Brain microvascular endothelial cell (primary cell): Measurements from ENCODE around the gene CRABP2.

ENCODE experiments used
- DNase-seq: peaks from one replicate; pipeline ENCODE4 v3.0.0-alpha.2; 2020
- H3K27ac ChIP-seq: fragments of 250-450 bp; sonication (Bioruptor Pico); 2 replicates; pipeline ENCODE4 v1.5.1; 2020; ENCODE audit warnings: mild to moderate bottlenecking, moderate library complexity
- H3K27me3 ChIP-seq: fragments of 250-450 bp; sonication (Bioruptor Pico); replicated peaks from 2 replicates; pipeline ENCODE4 v1.5.1; 2020; ENCODE audit warnings: mild to moderate bottlenecking
- H3K36me3 ChIP-seq: fragments of 250-450 bp; sonication (Bioruptor Pico); replicated peaks from 2 replicates; pipeline ENCODE4 v1.5.1; 2020; ENCODE audit warnings: mild to moderate bottlenecking
- H3K4me3 ChIP-seq: 2 replicates; pipeline ENCODE4 v1.5.1; 2011; ENCODE audit warnings: low read depth, mild to moderate bottlenecking, control low read depth, low read length, moderate library complexity
- in situ Hi-C: cut with HindIII; loops from 2 replicates; pipeline ENCODE4 v1.10.0; 2017; ENCODE audit warnings: low sequenced_read_pairs, low pct_ligation_motif_present
- TF ChIP-seq, protein P1 (sequence below): IDR thresholded peaks from 2 replicates; pipeline ENCODE4 v1.5.1; 2011; ENCODE audit warnings: low read depth, mild to moderate bottlenecking, moderate library complexity, low read length, control low read depth, inconsistent platforms; ENCODE audit errors: missing control alignments

CRABP2 gene

DNA sequence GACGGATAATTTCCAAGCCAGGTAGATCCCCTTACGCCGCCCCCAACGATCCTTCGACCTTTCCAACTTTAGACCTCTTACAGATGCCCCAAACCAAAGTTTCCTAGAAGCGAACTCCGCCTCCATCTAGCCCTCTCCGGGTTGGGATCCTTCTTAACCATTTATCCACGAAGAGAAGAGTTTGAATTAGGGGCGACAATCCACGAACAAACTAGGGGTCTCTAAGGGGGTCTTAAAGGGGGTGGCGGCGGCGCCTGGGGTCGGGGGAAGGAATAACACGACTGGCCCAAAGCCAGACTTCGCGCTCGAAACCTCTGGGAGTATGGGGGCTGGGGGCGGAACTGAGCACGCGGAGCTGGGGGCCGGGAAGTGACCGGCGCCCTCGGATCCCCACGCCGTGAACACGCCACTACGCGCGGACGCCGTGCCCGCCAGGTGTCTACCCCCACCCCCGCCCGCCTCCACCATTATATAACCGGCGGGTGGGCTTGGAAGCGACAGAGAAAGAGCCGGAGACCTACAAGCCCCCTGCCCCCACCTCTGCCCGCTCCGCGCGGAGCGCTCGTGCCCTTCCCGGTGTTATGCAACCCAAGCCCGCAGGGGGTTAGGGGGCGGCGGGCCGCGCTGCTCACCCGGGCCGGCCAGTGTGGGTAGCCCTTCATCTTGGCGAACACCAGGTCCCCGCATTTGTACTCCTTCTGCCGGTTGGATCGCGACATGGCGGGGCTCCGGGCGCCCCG, 45.5 kb upstream of the CRABP2 start:
- Histone ChIP-seq H3K27me3 (no peaks in the 10 kb centered on the region), H3K4me3 (peak overlapping the region; percentile 96), H3K27ac (peak overlapping the region; percentile 99), H3K36me3 (no peaks in the 10 kb centered on the region)
- TF ChIP-seq, protein P1, sequence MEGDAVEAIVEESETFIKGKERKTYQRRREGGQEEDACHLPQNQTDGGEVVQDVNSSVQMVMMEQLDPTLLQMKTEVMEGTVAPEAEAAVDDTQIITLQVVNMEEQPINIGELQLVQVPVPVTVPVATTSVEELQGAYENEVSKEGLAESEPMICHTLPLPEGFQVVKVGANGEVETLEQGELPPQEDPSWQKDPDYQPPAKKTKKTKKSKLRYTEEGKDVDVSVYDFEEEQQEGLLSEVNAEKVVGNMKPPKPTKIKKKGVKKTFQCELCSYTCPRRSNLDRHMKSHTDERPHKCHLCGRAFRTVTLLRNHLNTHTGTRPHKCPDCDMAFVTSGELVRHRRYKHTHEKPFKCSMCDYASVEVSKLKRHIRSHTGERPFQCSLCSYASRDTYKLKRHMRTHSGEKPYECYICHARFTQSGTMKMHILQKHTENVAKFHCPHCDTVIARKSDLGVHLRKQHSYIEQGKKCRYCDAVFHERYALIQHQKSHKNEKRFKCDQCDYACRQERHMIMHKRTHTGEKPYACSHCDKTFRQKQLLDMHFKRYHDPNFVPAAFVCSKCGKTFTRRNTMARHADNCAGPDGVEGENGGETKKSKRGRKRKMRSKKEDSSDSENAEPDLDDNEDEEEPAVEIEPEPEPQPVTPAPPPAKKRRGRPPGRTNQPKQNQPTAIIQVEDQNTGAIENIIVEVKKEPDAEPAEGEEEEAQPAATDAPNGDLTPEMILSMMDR = peak; percentile 5
- in situ Hi-C loops = no loop called here
- no peak for DNase-seq

- peak overlapping the region; percentile 96 for H3K4me3 ChIP-seq
- no peak for DNase-seq
- TF ChIP-seq, protein P1 = no peak
- H3K27me3 ChIP-seq = no peaks in the 10 kb centered on the region
- in situ Hi-C loops = no loop called here
- H3K36me3 ChIP-seq = no peaks in the 10 kb centered on the region
- H3K27ac ChIP-seq = peak overlapping the region; percentile 99
Observed at GRCh38 chr1:156750191-156750672, 44.8 kb upstream of the CRABP2 start.

DNA sequence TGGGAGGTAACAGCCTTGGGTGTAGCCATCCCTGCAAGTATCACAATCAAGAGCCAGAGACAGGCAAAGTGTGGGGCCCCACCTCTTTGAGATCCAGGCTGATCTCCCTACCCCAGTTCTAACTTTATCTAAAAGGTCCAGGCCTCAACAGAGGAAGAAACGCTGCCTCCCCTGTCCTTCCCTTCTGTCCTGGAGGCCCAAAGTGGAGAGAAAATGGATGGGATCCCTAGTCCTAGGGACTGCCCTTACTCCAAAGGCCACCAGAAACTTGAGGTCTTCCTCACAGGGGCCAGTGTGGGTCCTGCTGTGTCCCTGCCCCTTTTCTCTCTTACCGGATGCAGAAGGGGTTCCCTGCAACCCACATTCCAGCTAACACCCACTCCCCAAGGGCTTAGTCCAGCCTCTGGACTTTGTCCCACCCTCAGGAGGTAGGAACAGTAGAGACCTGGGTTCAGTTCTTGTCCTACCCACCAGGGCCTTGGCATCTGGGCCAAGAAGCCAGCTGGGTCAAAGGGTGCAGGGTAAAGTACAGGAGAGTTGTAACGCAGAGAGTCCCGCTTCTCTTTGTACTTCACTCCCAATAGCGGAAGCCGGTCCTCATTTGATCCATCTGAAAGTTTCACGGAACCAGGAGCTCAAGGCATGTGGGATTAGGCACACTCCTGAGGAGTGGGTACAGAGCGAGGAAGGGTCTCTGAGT, 44.2 kb upstream of the CRABP2 start:
- peak overlapping the region; percentile 96 for H3K4me3 ChIP-seq
- DNase-seq = no peak
- TF ChIP-seq, protein P1 = no peak
- H3K36me3 ChIP-seq = no peaks in the 10 kb centered on the region
- H3K27me3 ChIP-seq = no peaks in the 10 kb centered on the region
- in situ Hi-C loops = no loop called here
- peak overlapping the region; percentile 99 for H3K27ac ChIP-seq

- TF ChIP-seq, protein P1 = no peak
- H3K4me3 ChIP-seq = peak overlapping the region; percentile 96
- no peak for DNase-seq
- no peaks in the 10 kb centered on the region for H3K27me3 ChIP-seq
- in situ Hi-C loops = no loop called here
- no peaks in the 10 kb centered on the region for H3K36me3 ChIP-seq
- peak overlapping the region; percentile 99 for H3K27ac ChIP-seq
Observed at GRCh38 chr1:156748670-156749418, 43.5 kb upstream of the CRABP2 start.

DNA sequence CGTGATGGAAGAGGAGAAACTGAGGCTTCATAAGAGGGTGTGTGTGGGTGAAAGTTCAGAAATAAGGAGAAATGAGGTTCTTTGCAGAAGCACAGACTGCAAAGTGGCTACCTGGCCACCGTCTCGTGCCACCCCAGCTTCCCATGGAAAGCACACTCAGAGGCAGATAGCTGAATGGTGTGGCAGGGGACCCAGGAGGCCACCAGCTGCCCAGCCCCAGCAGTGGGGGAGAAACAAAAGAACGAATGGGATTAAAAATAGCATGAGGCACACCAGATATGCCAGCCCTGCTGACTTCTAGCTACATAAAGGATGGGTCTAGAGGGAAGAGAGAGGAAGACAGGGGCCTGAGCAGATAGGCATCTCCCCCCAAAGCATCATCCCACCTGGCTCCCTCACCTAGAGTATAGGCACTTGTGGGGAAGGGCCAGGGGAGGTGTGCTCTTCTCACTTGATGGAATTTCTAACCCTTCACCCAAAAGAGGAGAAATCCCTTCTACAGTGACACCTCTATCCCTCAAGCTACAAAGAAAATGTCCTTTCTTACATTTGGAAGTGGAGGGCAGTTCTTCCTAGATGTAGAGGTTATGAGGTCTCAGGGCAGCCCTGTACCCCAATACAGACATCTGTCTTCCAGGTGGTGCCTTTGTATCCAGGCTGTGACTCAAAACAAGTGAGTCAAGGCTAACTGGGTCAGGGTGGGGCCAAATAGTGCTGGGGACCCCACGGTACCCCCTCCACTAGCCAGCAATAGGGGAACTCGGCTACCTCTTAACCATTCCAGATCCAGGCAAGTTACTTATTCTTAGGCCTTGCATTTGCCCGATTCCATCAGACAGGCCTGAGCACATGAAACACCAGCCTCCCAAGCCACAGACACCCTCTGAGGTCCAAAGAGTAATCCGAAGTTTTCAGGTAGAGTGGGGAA, 42.6 kb upstream of the CRABP2 start:
- H3K36me3 ChIP-seq = peaks cover 4% of the 10 kb centered on the region
- peak overlapping the region; percentile 99 for H3K27ac ChIP-seq
- TF ChIP-seq, protein P1 = no peak
- H3K4me3 ChIP-seq = peak overlapping the region; percentile 96
- DNase-seq = no peak
- no peaks in the 10 kb centered on the region for H3K27me3 ChIP-seq
- in situ Hi-C loops = no loop called here
